NCI-H2107 treated with DMSO at 0.1 percent for 48 hours (cell line): ENCODE measurements around the gene ADGRE3.
"Not testable (repeated sequence)": the region's sequence is repeated elsewhere in the genome, so short reads cannot be mapped to it uniquely, and the experiment has no call there.

Experiments
- DNase-seq: peaks from one replicate; lab custom pipeline; 2025; ENCODE audit not compliant: unreplicated experiment; lab: John Stamatoyannopoulos, UW

The ADGRE3 gene

DNA sequence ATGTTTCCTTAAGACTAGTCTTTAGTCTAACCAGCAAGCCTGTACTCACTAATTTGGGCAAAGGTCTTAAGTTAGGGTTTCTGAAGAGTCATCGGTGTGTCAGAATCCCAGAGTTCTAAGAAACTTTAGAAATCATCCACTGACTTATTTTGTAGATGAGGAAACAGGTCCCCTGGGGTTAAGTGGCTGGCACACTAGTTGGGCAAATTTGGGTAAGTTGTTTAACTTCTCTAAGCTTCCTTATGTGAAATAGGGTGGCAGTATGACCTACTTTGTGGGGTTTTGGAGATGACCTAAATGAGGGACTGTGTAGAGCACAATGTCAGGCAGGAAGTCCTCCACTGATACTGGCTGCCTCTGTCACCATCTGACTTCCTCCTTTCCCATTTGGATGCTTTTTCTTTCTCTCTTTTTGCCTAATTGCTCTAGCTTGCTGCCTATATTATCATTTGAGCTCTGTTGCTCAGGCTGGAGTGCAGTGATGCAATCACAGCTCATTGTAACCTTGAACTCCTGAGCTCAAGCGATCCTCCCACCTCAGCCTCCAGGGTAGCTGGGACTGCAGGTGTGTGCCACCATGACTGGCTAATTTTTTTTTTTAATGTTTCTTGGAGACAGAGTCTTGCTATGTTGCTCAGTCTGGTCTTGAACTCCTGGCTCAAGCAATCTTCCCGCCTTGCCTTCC lies 2.3 kb downstream of the ADGRE3 start:
- DNase-seq = no peak

GRCh38 chr19:14670408-14670807 lies 4.2 kb downstream of the ADGRE3 start:
- DNase-seq = no peak

GRCh38 chr19:14669940-14670339 lies 4.7 kb downstream of the ADGRE3 start:
- no peak for DNase-seq

- no peak for DNase-seq
These were observed 13.2 kb downstream of the ADGRE3 start for GRCh38 chr19:14661372-14661924.

- no peak for DNase-seq
These were observed 14.7 kb downstream of the ADGRE3 start for GRCh38 chr19:14659874-14660489.

- DNase-seq = no peak
These were observed 18.9 kb downstream of the ADGRE3 start for GRCh38 chr19:14655726-14656125.

GRCh38 chr19:14654786-14655560 lies 19.7 kb downstream of the ADGRE3 start:
- no peak for DNase-seq

GRCh38 chr19:14650161-14650560 lies 24.5 kb downstream of the ADGRE3 start:
- no peak for DNase-seq

DNA sequence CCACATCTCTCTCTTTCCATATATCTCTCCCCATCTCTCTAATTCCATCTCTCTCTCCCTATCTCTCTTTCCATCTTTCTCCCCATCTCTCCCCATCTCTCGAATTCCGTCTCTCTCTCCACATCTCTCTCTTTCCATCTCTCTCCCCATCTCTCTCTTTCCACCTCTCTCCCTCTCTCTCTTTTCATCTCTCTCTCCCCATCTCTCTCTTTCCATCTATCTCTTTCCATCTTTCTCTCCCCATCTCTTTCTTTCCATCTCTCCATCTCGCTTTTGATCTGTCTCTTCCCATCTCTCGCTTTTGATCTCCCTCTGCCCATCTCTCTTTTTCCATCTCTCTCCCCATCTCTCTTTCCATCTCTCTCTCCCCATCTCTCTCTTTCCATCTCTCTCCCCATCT lies 25.6 kb downstream of the ADGRE3 start:
- DNase-seq = no peak

DNA sequence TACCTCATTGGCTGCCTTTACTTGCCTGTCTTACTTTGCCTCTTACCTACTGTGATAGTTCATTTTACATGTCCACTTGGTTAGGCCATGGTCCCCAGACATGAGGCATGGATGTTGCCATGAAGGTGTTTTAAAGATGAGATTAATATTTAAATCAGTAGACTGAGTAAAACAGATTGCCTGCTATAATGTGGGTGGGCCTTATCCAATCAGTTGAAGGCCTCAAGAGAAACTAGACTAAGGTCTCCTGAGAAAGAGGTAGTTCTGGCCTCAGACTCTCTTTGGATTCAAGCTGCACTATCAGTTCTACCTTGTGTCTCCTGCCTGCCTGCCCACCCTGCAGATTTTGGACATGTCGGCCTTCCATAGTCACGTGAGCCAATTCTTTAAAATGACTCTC lies 26.1 kb downstream of the ADGRE3 start:
- DNase-seq = no peak

- DNase-seq = no peak
These were observed 34.9 kb downstream of the ADGRE3 start for GRCh38 chr19:14639536-14640277.

GRCh38 chr19:14632286-14632685 lies 42.4 kb downstream of the ADGRE3 start:
- no peak for DNase-seq

GRCh38 chr19:14629557-14629956 lies 45.1 kb downstream of the ADGRE3 start:
- no peak for DNase-seq

GRCh38 chr19:14624491-14624890 lies 50.2 kb downstream of the ADGRE3 start:
- DNase-seq = not testable (repeated sequence)

GRCh38 chr19:14619404-14619803 lies 55.2 kb downstream of the ADGRE3 start:
- DNase-seq = no peak

DNA sequence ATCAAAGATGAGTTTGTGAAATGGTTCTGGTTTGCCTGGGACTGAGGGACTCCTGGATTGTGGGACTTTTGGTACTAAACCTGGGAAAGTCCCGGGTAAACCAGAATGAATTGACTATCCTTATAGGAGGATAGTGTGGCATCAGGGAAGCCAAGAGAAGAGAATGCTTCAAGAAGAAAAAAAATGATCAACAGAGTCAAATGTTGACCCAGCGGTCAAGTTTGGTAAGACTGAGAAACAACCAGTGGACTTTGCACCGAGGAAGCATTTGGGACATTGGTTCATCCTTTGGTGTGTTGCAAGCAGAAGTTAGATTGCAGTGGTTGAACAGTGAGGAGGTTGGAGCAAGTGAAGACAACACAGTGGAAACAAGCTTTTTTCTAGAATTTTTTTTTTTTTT lies 58.2 kb downstream of the ADGRE3 start:
- DNase-seq = no peak

- DNase-seq = no peak
These were observed 59.0 kb downstream of the ADGRE3 start for GRCh38 chr19:14615623-14616022.

- DNase-seq = no peak
These were observed 60.6 kb downstream of the ADGRE3 start for GRCh38 chr19:14614099-14614412.

- not testable (repeated sequence) for DNase-seq
These were observed 61.1 kb downstream of the ADGRE3 start for GRCh38 chr19:14613399-14614098.

GRCh38 chr19:14612657-14613056 lies 62.0 kb downstream of the ADGRE3 start:
- DNase-seq = no peak

GRCh38 chr19:14612242-14612641 lies 62.4 kb downstream of the ADGRE3 start:
- not testable (repeated sequence) for DNase-seq
